NCI-H748 treated with DMSO at 0.1 percent for 48 hours (cell line): Measurements from ENCODE around the gene CYP27A1.

ENCODE experiments used
- DNase-seq: peaks from one replicate; lab custom pipeline; 2025; lab: John Stamatoyannopoulos, UW

The CYP27A1 gene

DNA sequence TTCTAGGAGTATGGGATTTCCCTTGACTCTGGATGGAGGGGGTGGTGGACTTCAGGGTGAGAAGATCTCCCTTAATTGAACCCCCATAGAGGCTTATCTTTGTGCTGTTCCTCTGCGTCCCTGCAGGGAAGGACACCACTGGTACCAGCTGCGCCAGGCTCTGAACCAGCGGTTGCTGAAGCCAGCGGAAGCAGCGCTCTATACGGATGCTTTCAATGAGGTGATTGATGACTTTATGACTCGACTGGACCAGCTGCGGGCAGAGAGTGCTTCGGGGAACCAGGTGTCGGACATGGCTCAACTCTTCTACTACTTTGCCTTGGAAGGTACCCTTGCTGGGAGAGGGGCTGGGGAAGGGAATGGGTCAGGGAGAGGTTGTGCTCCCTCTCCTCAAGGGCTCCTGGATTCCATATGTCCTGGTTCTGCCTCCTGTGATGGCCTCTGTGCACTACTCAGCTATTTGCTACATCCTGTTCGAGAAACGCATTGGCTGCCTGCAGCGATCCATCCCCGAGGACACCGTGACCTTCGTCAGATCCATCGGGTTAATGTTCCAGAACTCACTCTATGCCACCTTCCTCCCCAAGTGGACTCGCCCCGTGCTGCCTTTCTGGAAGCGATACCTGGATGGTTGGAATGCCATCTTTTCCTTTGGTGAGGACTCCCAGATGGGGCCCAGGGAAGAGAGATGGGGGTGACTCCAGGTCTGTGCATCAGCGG lies 30.3 kb downstream of the CYP27A1 start:
- no peak for DNase-seq

DNA sequence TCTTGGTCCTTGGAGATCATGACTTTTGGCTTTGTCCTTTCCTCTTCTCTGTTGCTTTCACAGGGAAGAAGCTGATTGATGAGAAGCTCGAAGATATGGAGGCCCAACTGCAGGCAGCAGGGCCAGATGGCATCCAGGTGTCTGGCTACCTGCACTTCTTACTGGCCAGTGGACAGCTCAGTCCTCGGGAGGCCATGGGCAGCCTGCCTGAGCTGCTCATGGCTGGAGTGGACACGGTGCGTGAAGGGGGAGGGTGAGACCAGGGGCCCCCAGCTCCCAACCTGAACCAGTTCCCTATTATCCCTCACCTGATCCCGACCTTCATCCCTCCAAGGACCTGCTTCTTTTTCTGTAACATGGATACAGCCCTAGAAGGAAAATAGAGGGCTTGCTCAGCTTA lies 30.9 kb downstream of the CYP27A1 start:
- DNase-seq = no peak

DNA sequence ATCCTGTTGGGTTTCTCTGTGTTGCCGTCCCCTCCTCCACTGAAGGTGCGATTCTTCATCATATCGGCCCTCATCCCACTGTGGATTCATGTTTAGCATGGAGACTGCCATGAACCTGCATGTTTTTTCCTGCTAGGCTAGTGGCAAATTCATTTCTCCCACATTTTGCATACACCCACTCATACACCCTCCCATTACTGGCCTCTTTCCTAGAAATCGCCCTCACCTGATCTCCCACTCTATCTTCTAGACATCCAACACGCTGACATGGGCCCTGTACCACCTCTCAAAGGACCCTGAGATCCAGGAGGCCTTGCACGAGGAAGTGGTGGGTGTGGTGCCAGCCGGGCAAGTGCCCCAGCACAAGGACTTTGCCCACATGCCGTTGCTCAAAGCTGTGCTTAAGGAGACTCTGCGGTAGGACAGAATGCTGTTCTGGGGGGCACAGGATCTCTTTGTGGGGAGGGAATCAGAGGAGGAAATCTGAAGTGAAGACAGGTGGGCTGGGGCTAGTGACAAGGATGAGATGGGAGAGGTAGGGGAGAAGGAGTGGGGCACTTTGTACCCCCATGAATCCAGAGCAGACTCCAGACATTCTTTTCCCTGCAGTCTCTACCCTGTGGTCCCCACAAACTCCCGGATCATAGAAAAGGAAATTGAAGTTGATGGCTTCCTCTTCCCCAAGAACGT lies 32.0 kb downstream of the CYP27A1 start:
- DNase-seq = no peak

DNA sequence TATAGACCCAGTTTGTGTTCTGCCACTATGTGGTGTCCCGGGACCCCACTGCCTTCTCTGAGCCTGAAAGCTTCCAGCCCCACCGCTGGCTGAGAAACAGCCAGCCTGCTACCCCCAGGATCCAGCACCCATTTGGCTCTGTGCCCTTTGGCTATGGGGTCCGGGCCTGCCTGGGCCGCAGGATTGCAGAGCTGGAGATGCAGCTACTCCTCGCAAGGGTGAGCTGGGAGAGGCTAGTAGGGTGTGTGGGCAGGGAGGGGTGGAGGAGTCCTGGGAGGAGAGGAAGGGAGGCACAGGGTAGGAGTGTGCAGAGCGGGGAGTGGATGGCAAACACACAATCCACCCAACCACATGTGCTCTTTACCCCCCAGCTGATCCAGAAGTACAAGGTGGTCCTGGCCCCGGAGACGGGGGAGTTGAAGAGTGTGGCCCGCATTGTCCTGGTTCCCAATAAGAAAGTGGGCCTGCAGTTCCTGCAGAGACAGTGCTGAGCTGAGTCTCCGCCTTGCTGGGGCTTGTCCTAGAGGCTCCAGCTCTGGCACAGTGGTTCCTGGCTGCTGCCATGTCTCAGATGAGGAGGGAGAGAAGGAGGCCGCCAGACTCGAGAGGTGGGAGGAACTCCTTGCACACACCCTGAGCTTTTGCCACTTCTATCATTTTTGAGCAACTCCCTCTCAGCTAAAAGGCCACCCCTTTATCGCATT lies 32.7 kb downstream of the CYP27A1 start:
- no peak for DNase-seq

DNA sequence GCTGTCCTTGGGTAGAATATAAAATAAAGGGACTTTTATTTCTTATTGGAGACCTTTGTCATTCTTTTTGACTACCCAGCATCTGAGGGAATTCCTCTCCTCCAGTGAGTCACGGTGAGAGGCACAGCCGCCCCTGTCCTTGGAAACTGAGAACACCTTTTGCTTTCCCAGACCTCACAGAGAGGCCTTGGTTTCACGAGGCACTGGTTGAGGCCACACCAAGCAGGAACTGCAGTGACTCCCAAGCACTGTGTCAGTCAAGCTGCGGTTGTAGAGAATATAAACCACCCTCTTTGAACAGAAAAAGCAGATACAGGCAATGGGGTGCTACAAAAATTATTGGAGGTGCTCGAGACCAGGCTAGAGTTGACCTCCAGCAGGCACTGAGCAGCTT lies 33.3 kb downstream of the CYP27A1 start:
- DNase-seq = no peak

DNA sequence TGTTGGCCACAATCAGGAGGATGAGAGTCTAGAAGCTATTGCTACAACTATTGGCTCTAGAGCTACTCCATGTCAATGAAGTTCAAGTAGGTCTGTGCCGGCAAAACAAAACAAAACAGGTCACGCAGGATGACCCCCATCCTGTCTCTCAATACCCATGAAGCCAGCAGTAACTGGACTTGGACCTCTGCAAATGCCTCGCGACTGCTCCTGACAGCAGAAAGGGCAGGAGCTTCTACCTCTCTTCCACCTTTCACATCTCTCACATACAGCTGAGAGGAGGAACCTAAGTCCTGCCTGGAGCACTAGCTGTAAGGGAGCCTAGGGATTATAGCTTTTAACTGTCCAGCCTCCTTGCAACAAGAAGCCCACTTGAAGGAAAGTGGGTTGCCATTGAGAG lies 33.7 kb downstream of the CYP27A1 start:
- no peak for DNase-seq

DNA sequence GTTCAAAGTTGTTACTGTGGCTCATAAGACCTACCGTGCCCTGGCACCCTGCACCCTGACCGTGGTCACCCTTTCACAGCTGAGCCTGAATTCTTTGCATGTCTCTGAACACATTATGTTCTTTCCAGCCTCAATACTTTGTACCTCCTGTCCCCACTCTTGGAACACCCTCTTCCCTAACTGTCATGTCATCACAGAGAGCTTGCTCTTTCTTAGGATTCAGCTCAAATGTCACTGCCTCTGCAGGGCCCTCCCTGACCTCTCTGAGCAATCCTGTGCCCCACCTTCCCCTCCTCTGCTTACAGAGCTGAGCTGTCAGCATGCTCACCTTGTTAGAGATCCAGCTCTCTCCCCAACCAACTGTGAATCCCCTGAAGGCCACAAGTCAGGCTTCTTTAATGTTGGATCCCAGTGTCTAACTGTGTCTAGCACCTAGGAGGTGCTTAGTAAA lies 34.6 kb downstream of the CYP27A1 start:
- DNase-seq = no peak

DNA sequence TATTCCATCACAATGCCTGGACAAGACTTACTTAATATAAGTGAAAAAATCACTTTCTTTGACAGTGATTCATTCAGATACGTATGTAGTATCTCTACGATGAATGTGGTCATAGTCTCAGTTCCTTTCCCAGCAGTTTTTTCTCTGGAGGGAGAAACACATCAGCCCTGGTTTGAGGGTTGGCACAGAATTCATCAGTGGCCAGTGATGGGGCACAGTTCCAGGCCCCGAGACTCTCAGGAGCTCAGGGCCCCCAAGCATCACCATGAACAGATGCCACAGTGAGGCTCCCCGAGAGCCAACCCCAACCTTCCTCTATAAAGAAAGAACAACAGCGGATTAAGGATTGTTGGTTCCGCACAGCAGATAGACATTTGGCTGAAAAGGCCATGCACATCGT lies 37.1 kb downstream of the CYP27A1 start:
- DNase-seq = no peak

DNA sequence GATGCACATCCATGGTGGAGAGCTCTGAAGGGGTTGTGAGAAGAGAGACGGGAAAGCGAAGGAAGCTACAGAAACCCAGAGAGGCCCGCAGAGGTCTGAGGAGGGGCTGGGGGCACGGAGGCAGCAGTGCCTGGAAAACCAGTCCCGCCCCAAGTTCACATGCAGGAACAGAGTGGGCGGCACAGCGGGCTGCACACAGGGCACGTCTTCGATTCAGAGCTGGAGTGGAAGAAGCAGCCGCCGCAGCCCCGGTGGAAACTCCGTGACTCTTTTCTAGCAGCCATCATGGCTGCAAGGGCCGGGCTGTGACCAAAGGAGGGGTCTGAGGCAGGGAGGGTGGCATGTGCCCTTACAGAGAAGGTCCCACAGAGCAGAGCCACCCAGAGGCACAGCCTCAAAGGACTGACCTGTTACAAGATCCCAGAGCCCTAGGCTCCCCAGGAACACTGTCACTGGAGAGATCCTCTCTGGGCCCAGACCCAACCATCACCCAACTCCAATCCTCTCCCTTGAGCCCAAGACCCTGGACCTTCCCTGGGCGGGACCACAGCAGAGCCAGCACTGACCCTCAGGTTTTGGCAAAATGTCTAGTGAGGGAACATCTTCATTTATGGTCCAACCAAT lies 38.9 kb downstream of the CYP27A1 start:
- no peak for DNase-seq

DNA sequence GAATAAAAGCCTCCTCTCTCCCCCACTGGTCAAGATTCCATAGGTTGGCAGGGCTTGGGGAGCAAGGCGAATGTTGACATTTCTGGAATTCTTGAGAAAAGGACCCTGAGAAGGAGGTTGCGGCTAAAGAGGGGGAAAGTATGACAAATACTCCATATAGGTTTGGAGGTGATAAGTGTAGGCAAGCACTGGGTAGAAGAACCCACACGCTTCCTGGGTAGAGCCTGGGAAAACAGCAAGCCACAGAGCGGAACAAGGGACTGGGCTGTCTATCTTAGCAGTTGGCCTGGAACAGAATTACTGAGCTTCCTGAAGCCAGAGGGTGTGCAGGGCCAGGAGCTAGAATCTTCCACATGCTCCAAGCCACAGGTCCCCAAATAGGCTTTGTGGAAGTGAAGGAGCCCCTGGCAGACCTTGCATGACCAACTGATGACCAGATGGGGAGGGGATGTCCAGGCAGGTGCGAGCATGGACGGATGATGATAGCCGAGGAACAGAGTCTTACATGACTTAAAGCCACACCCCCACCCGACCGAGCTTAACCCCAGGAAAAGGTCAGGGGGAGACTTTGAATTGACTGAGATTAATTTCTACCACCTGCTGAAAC lies 39.8 kb downstream of the CYP27A1 start:
- no peak for DNase-seq

DNA sequence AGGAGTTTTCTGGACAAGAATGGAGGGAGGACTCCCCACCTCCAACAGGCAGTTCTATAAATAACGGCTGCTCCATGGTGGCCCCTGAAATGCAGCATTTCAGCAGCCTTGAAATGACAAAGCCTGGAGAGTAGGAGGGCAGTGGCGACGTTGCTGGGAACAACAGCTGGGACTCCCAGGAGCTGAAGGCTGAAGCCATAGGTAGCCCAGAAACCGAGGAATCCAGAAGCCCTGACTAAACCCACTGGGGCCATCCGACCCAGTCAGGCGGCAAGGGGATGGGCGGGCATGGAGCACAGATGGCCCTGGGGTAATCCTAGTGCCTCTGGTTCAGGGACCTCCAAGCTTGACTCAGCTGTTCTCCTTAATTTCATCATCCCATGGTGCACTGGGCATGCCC lies 40.7 kb downstream of the CYP27A1 start:
- DNase-seq = no peak

DNA sequence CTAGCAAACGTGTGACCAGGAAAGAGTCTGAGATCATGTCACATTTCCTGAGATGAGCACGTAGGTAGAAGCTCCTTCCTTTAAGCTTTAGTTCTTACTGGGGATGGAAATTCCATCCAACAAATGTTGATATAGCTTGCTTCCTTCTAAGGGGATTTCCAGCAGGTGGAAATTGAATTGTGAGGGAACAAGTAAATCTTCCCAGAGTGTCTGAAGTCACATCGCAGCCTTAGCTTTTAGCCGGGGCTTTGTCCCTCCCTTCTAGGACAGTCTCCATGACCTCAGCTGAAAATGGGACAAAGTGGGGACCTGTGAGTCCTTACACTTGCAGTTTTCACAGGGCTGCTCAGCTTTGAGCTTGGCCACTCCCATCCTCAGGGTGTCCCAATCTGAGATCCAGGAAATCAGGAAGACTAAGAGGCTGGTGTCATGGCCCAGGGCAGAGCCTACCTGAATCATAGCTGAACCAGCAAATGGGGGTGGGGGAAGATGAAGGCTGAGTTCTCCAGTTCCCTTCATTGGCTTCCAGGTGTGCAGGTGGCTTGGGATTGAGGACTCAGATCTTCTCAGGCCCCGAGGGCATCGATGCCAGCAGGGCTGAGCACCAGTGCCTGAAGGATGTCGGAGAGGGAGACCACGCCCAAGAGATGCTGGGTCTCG lies 41.4 kb downstream of the CYP27A1 start:
- DNase-seq = no peak

DNA sequence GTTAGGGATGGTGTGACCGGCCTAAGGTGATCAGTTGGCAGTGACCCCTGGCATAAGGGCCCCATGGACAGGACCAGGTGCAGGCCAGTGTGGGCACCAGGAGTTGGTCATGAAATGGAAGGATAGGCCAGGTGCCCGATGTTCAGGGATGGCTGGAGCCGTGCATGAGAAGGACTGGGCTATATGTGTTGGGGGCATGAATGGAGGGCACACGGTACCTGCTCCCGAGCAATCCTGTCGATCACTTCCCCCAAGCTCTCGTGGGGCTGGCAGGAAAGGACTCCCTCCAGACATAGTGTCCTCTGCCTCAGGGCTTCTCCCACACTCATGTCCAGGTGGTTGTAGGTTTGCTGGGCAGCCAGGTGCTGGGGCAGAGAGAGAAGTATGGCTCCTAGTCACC lies 42.1 kb downstream of the CYP27A1 start:
- no peak for DNase-seq

DNA sequence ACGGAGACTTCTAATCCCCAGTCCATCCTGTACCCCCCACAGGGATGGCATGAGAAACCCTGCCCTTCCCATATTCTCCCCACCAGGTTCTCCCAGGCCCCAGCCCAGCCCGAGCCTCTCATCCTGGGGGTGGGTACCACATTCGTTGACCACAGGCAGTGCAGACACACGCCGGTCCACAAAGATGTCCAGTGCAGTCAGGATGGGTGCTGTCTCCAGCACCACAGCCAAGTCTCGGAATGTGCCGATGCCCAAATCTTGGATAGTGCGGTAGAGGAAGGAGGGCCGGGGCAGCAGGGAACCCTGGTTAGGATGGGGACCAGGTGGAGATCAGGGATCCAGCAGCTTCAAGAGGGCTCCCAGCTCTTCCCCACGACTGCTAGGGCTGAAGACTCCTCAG lies 44.8 kb downstream of the CYP27A1 start:
- no peak for DNase-seq

DNA sequence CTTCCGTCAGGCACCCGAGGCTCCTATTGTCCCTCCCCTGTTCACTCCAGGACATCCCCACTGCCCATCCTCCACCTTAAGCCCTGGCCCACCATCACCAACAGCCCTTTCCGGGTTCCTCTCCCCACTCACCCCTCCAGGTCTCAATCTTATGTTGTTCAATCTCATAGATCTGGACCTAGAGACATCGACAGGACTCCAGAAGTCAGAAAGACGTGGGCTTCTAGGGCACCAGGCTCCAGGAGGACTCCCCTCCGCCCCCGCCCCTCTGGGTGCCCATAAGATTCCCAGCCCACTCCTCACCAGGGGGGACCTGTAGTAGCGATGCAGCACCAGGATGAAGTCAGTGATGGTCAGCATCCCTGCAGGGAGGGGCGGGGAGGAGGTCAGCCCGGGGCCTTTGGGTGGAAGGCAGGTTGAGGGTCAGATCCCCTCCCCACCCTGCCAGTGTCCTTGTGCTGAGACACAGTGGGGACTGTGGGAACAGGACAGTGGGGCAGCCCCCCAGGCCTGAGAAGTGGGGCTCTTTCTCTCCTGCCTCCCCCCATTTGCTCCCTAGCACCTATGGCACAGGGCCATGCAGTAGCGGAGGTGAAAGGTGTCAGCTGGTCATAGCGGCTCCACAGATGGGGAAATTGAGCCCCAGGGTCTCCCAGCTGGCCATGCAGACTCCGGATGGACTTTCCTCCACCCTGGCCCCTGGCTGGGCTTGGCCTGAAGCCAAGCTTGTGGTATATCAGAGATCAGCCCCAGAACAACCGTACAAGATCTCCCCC lies 45.9 kb downstream of the CYP27A1 start:
- DNase-seq = no peak

DNA sequence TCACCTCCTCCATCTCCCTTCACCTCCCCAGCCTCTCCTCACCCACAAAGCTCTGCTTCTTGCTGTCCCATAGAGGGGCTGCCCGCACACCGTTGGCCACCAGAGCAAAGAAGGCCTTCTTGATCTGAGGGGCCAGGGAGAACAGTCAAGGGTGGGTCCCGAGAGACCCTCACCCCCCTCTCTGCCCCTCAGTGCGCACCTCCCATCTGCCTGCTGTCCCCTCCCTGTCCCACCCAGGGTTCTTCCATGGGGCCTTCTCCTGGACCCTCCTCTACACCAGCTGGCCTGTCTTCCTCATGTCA lies 46.5 kb downstream of the CYP27A1 start:
- DNase-seq = no peak

DNA sequence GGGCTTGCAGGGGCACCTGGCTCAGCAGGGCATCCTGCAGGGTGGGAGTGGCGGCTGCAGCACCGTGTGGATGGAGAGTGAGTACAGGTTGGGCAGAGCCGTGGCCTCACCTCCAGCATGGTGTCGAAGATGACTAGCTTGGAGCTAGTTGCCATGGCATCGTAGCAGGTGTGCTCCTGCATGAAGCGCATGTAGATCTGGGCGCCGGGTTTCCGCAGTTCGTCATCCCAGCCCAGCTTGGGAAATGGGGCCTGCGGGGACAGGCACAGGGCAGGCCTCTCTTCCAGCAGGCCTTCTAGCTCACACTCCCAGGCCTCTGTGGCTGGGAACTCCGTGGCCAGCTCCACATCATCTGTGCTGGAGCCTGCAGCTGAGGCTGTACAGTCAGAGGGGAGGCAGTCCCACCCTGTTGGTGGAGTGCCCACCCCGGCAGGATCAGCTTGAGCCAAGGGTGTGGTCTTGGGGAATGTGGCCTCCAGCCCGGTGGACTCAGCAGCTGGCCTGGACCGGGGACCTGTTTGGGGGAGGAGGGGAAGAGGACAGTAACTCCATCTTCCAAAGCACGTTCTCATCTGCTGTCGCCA lies 48.0 kb downstream of the CYP27A1 start:
- DNase-seq = peak; percentile 31

DNA sequence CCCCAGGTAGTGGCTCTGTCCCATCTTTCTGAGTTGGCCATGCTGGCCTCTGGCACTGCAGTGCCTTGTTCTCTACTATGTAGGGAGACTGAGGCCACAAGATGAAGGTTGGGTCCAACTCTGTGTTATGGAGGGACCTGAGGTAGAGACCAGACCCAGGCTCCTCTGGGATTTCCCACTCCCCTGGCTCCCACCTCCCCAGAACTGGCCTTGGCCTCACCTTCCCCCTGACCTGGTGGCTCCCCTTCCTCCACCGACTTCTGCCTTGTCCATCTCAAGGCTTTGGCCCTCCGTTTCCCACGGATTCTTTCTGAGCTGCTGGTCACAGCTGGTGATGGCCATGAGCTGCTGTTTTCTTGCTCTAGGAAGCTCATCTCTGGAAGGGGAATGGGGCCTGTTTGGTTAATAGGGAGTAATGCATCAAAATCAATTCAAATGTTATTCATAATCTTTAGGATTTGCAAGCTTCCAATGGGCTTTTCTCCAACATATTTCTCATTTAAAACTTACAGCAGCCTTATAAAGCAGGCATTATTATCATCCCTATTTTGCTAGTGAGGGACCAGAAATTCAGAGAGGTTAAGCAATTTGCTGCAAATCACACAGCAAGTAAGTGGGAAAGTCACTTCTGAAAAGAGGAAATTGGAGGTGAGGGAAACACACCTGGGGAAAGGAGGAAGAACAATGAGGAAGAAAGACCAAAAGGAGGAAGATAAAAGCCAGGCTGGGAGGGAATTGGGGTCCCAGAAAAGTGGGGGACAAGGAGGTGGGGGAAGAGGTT lies 48.8 kb downstream of the CYP27A1 start:
- no peak for DNase-seq

DNA sequence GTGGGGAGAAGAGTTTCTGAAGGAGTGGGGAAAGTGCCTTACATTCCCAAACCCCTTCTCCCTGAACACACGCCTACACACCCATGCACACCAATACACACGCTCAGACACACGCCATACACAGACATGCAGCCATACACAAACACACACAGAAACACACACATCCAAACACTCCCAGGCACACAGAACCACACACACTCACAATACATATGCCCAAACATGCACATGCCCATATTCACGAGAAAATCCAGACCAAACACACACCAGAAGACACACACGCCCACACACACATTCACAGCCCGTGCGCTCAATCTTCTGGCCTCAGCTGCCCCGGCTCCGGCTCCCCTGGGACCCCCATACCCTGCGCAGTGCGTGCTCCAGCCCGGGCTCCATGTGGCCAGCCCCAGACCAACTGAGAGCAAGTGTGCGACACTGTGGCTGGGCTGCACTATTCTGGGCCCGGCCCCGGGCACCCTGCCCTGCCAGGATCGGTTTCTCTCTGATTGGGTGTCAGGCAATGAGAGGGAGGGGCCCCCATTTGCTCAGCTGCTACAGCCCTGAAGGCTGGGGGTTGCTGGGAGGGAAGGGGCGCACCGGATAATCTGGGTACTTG lies 49.5 kb downstream of the CYP27A1 start, which contains the start of gene PRKAG3:
Gene PRKAG3, minus strand, starts transcription at position 426 of the 613 bp plus-strand sequence.
- no peak for DNase-seq
